Measurements from ENCODE around the gene ZNF319.

ZNF319 gene

DNA sequence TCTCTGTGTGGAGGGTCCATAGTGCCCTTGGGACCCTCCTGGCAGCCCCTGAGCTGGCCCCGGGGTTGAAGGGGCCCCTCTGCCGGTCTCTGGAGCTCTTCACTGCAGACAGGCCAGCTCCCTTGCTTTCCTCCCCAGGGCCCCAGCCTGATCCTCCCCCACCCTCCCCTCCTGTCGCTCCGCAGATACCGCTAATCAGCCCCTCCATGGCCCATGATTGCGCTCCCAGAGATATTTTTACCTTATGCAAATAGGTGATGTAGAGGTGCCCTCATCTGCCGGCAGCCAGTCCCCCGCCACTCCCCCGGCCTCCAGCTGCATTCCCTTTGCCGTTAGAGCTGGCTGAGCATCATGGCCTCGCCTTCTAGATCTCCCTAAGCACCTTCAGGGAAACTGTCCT is 34.3 kb upstream of the ZNF319 start:
- H3K36me3 ChIP-seq (ENCODE audit: insufficient read depth, low read depth, low read length) = peaks cover 20% of the 10 kb centered on the region
- H3K4me1 ChIP-seq (ENCODE audit: insufficient read depth, low read length) = no peaks in the 10 kb centered on the region; the same call in 1 of the 2 replicates
- H3K9ac ChIP-seq (ENCODE audit: low read depth, low read length) = no peak overlapping the region
- no peak overlapping the region for H3K27ac ChIP-seq (ENCODE audit: low read length)
- H3K4me3 ChIP-seq (ENCODE audit: low read length) = no peak overlapping the region
- no peaks in the 10 kb centered on the region for H3K27me3 ChIP-seq (ENCODE audit: insufficient read depth, low read length)
- no peaks in the 10 kb centered on the region for H3K9me3 ChIP-seq (ENCODE audit: insufficient read depth, low read depth, low read length)

DNA sequence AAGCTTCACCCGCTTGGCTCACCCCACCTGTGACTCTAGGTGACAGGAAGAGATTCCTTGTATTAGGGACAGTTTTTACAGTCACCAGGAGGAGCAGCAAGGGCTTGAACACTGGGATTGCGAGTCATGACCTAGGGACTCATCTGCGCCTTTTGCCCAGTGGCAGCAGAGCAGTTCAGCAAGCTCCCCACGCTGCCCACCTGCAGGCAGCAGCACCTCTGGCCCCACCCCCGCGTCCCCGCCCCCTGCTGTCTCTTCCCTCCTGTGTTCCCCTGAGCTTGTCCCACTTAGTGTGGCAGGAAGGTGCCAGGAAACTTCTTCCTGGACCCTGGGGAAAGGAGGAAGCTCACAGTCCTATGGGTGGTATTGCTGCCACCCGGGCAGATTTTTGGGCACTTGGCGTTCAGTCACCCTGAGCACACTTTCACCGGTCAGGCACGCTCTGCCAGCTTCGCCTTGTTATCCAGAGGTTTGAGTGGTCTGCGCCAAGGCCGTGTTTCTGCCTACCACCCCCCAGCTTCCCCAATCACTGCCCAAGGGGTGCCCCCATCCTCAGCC is 33.7 kb upstream of the ZNF319 start:
- Histone ChIP-seq H3K9ac (ENCODE audit: low read depth, low read length) (no peak overlapping the region), H3K9me3 (ENCODE audit: insufficient read depth, low read depth, low read length) (no peaks in the 10 kb centered on the region), H3K4me1 (ENCODE audit: insufficient read depth, low read length) (no peaks in the 10 kb centered on the region; the same call in 1 of the 2 replicates), H3K4me3 (ENCODE audit: low read length) (no peak overlapping the region), H3K27me3 (ENCODE audit: insufficient read depth, low read length) (no peaks in the 10 kb centered on the region), H3K27ac (ENCODE audit: low read length) (no peak overlapping the region), H3K36me3 (ENCODE audit: insufficient read depth, low read depth, low read length) (peaks cover 14% of the 10 kb centered on the region)

DNA sequence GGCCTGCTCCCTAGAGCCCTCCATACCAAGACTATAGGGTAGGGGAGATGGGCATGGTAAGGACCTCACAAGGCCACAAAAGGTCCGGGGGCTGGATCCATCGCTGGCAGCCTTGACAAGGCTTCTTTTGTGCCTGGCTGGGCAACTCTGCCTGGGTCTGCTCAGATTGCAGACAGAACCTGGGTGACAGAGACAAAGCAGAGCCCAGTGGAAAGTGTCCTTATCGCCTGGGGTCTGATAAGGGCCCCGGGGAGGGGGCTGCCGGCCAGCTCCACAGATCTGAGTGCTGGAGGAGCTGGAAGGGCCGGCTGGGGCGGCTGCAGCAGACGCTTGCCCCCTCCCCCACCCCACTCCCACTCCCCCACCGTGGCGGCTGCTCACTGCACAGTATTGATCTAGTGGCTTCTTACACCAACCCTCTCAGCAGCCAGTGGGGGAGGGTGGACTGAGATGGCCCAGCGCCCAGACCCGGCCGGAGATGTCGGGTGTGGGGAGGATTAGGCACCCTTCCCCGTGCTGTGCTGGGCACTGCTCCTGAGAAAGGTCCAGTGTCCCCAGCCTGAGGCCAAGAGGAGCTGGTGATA is 32.3 kb upstream of the ZNF319 start:
- H3K27ac ChIP-seq (ENCODE audit: low read length) = no peak overlapping the region
- H3K36me3 ChIP-seq (ENCODE audit: insufficient read depth, low read depth, low read length) = peaks cover 4% of the 10 kb centered on the region; the same call in 1 of the 2 replicates
- no peak overlapping the region for H3K9ac ChIP-seq (ENCODE audit: low read depth, low read length)
- H3K9me3 ChIP-seq (ENCODE audit: insufficient read depth, low read depth, low read length) = no peaks in the 10 kb centered on the region
- H3K4me3 ChIP-seq (ENCODE audit: low read length) = no peak overlapping the region
- H3K4me1 ChIP-seq (ENCODE audit: insufficient read depth, low read length) = peaks cover 13% of the 10 kb centered on the region
- H3K27me3 ChIP-seq (ENCODE audit: insufficient read depth, low read length) = no peaks in the 10 kb centered on the region

DNA sequence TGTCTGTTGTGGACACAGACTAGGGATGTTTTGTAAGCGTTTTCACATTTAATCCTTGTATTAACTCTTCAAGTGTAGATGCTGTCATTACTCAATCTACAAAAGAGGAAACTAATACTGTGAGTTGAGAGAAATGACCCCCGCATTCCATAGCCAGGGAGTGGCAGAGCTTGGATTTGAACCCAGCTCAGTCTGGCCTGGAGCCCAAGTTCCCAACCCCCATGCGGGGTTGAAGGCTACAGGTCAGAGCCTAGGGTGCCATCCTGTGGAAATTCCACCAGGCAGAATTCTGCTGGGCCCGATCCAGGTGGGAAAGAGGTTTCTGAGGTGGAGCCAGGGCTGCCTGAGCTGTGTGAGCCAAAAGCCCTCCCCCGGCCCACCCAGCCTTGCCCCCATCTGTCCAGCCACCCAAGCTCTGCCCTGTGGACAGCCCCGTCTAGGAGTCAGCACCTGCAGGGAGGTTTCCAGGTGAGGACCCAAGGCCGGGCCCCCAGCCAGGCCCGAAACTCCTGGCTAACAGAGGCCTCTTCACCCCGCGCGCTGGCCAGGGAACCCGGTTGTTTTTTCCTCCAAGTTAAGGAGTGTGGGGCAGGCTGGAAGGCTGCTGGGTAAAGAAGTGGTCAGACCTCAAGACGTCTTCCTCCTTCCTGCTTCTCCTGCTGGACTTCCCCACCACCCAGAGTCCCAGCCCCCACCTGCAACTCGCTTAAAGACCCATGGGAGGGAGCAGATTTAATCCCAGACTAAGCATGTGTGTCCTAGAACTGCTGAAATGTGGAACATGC is 30.7 kb upstream of the ZNF319 start:
- peaks cover 13% of the 10 kb centered on the region for H3K4me1 ChIP-seq (ENCODE audit: insufficient read depth, low read length)
- no peak overlapping the region for H3K4me3 ChIP-seq (ENCODE audit: low read length)

DNA sequence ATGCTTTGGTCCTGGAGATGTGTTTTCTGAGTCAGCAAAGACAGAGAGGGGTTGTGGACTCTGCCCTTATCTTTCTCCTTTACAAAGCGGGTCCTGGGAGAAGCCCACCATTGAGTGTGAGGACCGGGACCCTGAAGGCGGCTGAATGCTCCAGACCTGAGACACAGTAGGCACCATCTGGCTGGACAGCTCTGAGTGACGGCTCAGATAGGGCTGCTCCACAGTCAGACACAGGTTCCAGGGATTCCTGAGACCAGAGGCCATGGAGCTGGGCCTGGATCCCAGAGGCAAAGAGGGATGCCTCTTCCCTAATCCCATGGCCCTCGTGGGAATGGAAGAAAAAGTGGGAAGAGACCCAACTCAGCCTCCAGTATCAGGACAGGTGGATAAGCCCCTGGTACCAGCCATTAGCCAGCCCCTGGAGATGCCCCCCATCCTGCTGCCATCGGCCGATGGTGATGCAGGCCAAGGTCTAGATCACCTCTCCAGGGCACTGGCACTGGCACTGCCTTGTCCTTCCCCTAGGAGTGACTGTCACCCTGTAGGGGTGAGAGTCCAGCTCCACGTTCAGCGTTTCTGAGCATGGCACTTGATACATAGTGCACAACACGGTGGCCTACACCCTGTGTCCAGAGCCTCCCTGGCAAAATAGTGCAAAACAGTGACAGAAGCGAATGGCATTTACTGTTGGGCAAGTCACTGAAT is 29.8 kb upstream of the ZNF319 start:
- Histone ChIP-seq H3K27ac (ENCODE audit: low read length) (no peak overlapping the region), H3K27me3 (ENCODE audit: insufficient read depth, low read length) (no peaks in the 10 kb centered on the region), H3K4me3 (ENCODE audit: low read length) (no peak overlapping the region), H3K9me3 (ENCODE audit: insufficient read depth, low read depth, low read length) (no peaks in the 10 kb centered on the region), H3K4me1 (ENCODE audit: insufficient read depth, low read length) (peaks cover 13% of the 10 kb centered on the region), H3K36me3 (ENCODE audit: insufficient read depth, low read depth, low read length) (no peaks in the 10 kb centered on the region), H3K9ac (ENCODE audit: low read depth, low read length) (no peak overlapping the region)

More for the DNA sequence above, 30.7 kb upstream of the ZNF319 start:
- no peaks in the 10 kb centered on the region for H3K9me3 ChIP-seq (ENCODE audit: insufficient read depth, low read depth, low read length)
- no peak overlapping the region for H3K9ac ChIP-seq (ENCODE audit: low read depth, low read length)
- no peaks in the 10 kb centered on the region for H3K27me3 ChIP-seq (ENCODE audit: insufficient read depth, low read length)
- H3K36me3 ChIP-seq (ENCODE audit: insufficient read depth, low read depth, low read length) = no peaks in the 10 kb centered on the region
- H3K27ac ChIP-seq (ENCODE audit: low read length) = no peak overlapping the region

DNA sequence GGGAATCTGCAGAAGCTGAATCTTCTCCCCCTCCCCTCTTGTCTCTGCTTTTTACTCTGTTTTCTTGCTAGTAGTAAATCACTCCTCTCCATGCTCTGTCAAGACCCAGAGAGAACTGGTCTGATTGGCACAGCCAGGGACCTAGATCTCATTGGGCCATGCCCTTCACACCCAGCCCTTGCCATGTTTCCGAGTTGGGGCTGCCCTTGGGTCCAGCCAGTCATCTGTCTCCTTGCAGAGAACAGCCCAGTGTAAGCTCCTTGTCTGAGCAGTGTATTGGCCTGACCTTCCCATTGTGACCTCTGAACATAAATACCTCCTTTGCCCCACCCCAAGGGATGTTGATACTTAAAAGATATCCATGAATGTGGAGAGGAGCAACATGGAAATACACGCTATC is 28.9 kb upstream of the ZNF319 start:
- H3K9me3 ChIP-seq (ENCODE audit: insufficient read depth, low read depth, low read length) = no peaks in the 10 kb centered on the region
- H3K27me3 ChIP-seq (ENCODE audit: insufficient read depth, low read length) = peaks cover 6% of the 10 kb centered on the region; the same call in 1 of the 2 replicates
- H3K4me1 ChIP-seq (ENCODE audit: insufficient read depth, low read length) = peaks cover 13% of the 10 kb centered on the region
- H3K36me3 ChIP-seq (ENCODE audit: insufficient read depth, low read depth, low read length) = no peaks in the 10 kb centered on the region
- H3K9ac ChIP-seq (ENCODE audit: low read depth, low read length) = no peak overlapping the region
- H3K27ac ChIP-seq (ENCODE audit: low read length) = no peak overlapping the region
- no peak overlapping the region for H3K4me3 ChIP-seq (ENCODE audit: low read length)

DNA sequence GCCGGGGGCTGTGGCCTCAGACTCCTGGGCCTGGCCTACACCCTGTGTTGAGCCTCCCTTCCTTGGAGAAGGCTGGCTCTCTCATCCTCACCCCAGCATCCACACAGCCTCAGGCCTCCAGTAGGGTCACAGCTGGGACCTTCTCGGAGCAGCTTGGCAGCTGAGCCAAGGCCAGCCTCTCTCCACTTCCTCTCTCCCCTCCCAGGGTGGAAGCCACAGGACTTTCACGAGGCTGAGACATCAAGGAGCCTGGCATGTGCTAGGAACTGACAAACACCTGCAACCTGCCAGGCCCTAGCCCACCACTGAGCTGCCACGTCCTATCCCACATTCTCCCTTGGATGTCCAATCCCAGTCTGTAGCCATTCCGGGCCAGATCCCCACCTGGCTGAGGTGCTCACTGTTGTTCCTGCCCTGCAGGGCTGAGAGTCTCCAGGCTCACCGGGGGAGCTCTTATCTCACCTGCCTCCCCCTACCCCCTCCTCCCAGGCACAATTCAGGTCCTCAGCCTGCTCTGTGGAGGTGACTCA is 28.1 kb upstream of the ZNF319 start:
- H3K9me3 ChIP-seq (ENCODE audit: insufficient read depth, low read depth, low read length) = no peaks in the 10 kb centered on the region
- peak overlapping the region; percentile 81; the same call in 1 of the 2 replicates for H3K4me3 ChIP-seq (ENCODE audit: low read length)
- H3K36me3 ChIP-seq (ENCODE audit: insufficient read depth, low read depth, low read length) = no peaks in the 10 kb centered on the region
- no peak overlapping the region for H3K9ac ChIP-seq (ENCODE audit: low read depth, low read length)
- H3K4me1 ChIP-seq (ENCODE audit: insufficient read depth, low read length) = peaks cover 17% of the 10 kb centered on the region
- peak overlapping the region; percentile 12 for H3K27ac ChIP-seq (ENCODE audit: low read length)
- peaks cover 14% of the 10 kb centered on the region; the same call in 1 of the 2 replicates for H3K27me3 ChIP-seq (ENCODE audit: insufficient read depth, low read length)

DNA sequence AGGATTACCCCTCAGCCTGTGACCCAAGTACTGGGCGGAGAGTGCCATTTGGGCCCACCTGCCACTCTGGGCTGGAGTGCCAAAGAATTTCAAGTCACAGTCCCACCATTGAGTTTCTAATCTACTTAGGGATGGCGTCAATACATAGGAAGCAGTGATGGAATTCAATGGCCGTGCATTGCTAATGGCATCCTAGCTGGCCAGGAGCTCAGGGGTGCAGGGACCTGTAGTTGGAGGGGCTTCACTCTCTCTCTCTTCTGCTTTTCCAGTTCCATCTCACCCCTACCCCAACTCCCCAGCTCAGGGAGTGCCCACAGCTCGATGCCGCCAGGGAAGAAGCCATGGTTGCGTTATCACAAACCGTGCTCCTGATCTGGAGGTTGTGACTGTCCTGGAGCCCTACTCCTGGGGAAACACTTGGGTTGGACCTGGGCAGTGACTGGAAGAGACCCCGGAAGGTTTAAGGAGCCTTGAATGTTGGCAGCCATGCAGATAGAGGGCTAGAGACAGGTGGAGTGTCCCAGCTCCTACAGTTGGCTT is 27.5 kb upstream of the ZNF319 start:
- H3K4me1 ChIP-seq (ENCODE audit: insufficient read depth, low read length) = peaks cover 23% of the 10 kb centered on the region
- peaks cover 20% of the 10 kb centered on the region; the same call in 1 of the 2 replicates for H3K27me3 ChIP-seq (ENCODE audit: insufficient read depth, low read length)
- peak overlapping the region; percentile 12 for H3K27ac ChIP-seq (ENCODE audit: low read length)
- H3K9ac ChIP-seq (ENCODE audit: low read depth, low read length) = no peak overlapping the region
- H3K4me3 ChIP-seq (ENCODE audit: low read length) = peak overlapping the region; percentile 81
- H3K9me3 ChIP-seq (ENCODE audit: insufficient read depth, low read depth, low read length) = no peaks in the 10 kb centered on the region
- H3K36me3 ChIP-seq (ENCODE audit: insufficient read depth, low read depth, low read length) = no peaks in the 10 kb centered on the region

DNA sequence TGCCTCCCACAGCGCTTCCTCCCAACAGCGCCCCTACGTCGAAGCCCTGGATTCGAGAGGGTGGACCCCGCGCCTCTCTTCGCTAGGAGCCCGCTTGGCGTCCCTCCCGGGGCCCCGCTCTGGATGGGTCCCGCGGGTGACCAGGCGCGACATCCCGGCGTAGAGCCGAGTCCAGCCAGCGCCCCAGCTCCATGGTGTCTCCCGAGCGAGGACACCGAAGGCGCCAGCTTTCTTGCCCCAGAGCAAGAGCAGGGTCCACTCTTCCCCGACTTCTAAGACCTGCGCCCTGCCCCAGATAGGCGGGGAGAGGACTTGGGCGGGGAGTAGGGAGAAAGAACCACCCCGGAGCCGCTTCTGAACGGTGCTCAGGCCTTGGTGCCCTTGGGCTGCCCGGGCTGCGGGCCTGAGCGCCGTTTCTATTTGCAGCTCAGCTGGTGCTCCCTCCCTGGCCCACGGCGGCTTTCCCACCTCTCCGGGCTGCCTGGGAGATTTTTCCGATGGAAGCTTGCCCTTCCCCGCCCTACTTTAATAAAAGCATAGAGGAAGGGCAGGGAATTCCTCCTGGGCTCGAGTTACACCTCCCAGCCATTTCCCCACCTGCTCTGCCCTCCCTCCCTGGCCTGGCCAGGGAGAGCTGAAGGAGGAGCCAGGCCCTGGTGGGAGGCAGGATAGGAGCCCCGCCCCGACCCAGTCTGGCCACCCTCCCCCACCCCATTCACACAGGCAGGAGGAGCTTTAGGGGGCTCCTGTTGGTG is 26.9 kb upstream of the ZNF319 start:
- Histone ChIP-seq H3K4me3 (ENCODE audit: low read length) (peak overlapping the region; percentile 81), H3K4me1 (ENCODE audit: insufficient read depth, low read length) (peaks cover 29% of the 10 kb centered on the region), H3K9me3 (ENCODE audit: insufficient read depth, low read depth, low read length) (no peaks in the 10 kb centered on the region), H3K9ac (ENCODE audit: low read depth, low read length) (peak overlapping the region; percentile 67; the same call in 1 of the 2 replicates), H3K36me3 (ENCODE audit: insufficient read depth, low read depth, low read length) (no peaks in the 10 kb centered on the region), H3K27me3 (ENCODE audit: insufficient read depth, low read length) (peaks cover 20% of the 10 kb centered on the region; the same call in 1 of the 2 replicates), H3K27ac (ENCODE audit: low read length) (no peak overlapping the region)

DNA sequence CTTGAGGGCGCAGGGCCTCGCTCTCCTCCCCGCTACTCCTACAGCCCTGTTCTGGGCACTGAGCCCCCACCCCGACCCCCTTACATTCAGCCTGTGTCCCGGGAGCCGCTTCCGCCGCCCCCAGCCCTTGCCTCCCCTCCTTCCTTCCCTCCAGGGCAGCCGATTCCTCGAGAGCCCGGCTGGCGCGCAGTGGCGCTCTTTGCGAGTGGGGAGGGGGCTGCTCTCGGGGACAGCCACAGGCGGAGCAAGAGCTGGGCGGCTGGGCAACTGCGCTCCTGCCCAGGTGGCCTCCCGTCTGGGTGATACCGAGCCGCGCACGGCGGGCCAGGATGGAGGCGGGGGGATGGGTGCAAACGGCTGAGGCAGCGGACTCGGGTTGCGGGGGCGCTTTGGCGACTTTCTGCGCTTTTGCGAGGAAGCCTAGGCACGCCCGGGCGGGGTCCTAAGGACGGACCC is 26.3 kb upstream of the ZNF319 start:
- Histone ChIP-seq H3K9ac (ENCODE audit: low read depth, low read length) (peak overlapping the region; percentile 67; the same call in 1 of the 2 replicates), H3K36me3 (ENCODE audit: insufficient read depth, low read depth, low read length) (no peaks in the 10 kb centered on the region), H3K9me3 (ENCODE audit: insufficient read depth, low read depth, low read length) (no peaks in the 10 kb centered on the region), H3K27me3 (ENCODE audit: insufficient read depth, low read length) (peaks cover 20% of the 10 kb centered on the region; the same call in 1 of the 2 replicates), H3K4me3 (ENCODE audit: low read length) (peak overlapping the region; percentile 81), H3K27ac (ENCODE audit: low read length) (no peak overlapping the region), H3K4me1 (ENCODE audit: insufficient read depth, low read length) (peaks cover 31% of the 10 kb centered on the region)

Data from iPS-20b (cell line).